Liver (tissue), 3 donors: ENCODE measurements around the gene LSR.

Experiments used
- CTCF ChIP-seq: fragments of 150-350 bp; IDR thresholded peaks from 2 replicates; pipeline ENCODE4 v1.5.1; 2017; ENCODE audit warnings: improper control_type of control experiment, low read depth, low read length; ENCODE audit not compliant: missing input control
- EGR1 ChIP-seq, 2 donors: IDR thresholded peaks; 2 replicates each; pipeline ENCODE4 v1.6.1; 2016 to 2018; ENCODE audit warnings: antibody characterized with exemption in 2 of 2, low read depth in 2 of 2
- FOXA2 ChIP-seq: IDR thresholded peaks from 2 replicates; pipeline ENCODE4 v1.6.1; 2016; ENCODE audit warnings: antibody characterized with exemption
- JUND ChIP-seq, 2 donors: IDR thresholded peaks; 2 replicates each; pipeline ENCODE4 v1.6.1; 2016; ENCODE audit warnings: antibody characterized with exemption in 2 of 2
- NR2F2 ChIP-seq: IDR thresholded peaks from 2 replicates; pipeline ENCODE4 v1.6.1; 2016; ENCODE audit warnings: antibody characterized with exemption
- RAD21 ChIP-seq, 2 donors: IDR thresholded peaks; 2 replicates each; pipeline ENCODE4 v1.6.1; 2016; ENCODE audit warnings: antibody characterized with exemption in 2 of 2, mild to moderate bottlenecking in 2 of 2
- REST ChIP-seq: IDR thresholded peaks from 2 replicates; pipeline ENCODE4 v1.6.1; 2016; ENCODE audit warnings: antibody characterized with exemption, mild to moderate bottlenecking
- SP1 ChIP-seq: IDR thresholded peaks from 2 replicates; pipeline ENCODE4 v1.6.1; 2018; ENCODE audit warnings: antibody characterized with exemption, mild to moderate bottlenecking
- TAF1 ChIP-seq: conservative IDR thresholded peaks from 2 replicates; pipeline ENCODE4 v1.6.1; 2016; ENCODE audit warnings: antibody characterized with exemption, mild to moderate bottlenecking
- ZBTB33 ChIP-seq: IDR thresholded peaks from 2 replicates; pipeline ENCODE4 v1.6.1; 2016; ENCODE audit warnings: antibody characterized with exemption
- TF ChIP-seq, protein P1 (sequence below): IDR thresholded peaks from 2 replicates; pipeline ENCODE4 v1.6.1; 2016; ENCODE audit warnings: antibody characterized with exemption
- donor health status: healthy.
- donor health status: healthy.

DNA sequence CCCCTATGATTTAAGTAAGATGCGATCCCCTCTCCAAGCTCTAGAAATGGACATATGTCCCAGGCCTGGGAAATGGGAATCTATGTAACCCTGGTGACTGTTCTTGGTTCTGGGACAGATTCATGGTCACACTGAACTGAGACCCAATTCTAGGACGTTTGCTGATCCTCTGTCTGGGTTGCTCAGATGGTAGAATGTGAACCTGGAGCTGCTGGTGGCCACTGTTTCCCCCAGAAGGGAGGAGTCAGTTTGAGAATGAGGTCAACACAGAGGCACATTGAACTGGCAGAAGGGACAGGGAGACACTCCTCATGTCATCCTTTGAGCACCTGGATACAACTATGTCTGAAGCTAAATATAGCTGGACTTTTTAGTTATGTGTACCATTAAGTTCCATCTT lies 49.3 kb upstream of the LSR start:
- no peak for TF ChIP-seq CTCF
- TF ChIP-seq, protein P1, sequence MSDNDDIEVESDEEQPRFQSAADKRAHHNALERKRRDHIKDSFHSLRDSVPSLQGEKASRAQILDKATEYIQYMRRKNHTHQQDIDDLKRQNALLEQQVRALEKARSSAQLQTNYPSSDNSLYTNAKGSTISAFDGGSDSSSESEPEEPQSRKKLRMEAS: no peak
- TF ChIP-seq REST: no peak
- TF ChIP-seq SP1: no peak
- TF ChIP-seq FOXA2: no peak
- no peak for TF ChIP-seq TAF1
- no peak for TF ChIP-seq ZBTB33
- no peak for TF ChIP-seq EGR1 (IDR thresholded peaks at IDR 0.05; ENCODE audit: low read depth in 2 of 2)
- no peak for TF ChIP-seq JUND (IDR thresholded peaks at IDR 0.05)
- TF ChIP-seq RAD21 (IDR thresholded peaks at IDR 0.05): no peak
- TF ChIP-seq NR2F2: no peak
